Activated naive CD8-positive, alpha-beta T cell treated with anti-CD3 and anti-CD28 coated beads for 36 hours (primary cell): ENCODE results near the gene INTS6L. TPM values are rescaled to one million over a fixed set of nuclear protein-coding genes. Genes with fewer than 3 reads are reported as not detected.

Experiments
- DNase-seq: peaks from one replicate; pipeline ENCODE4 v3.0.0; 2021
- H3K27ac Mint-ChIP-seq: one replicate; pipeline ENCODE4 v1.8.0; 2022; ENCODE audit warnings: mild to moderate bottlenecking, moderate library complexity, mixed read lengths
- H3K27me3 Mint-ChIP-seq: one replicate; pipeline ENCODE4 v1.8.0; 2022; ENCODE audit warnings: mild to moderate bottlenecking, mixed read lengths
- H3K36me3 Mint-ChIP-seq: one replicate; pipeline ENCODE4 v1.8.0; 2021; ENCODE audit warnings: mild to moderate bottlenecking, mixed read lengths
- H3K4me1 Mint-ChIP-seq: one replicate; pipeline ENCODE4 v1.8.0; 2021; ENCODE audit warnings: mixed read lengths
- H3K4me3 Mint-ChIP-seq: one replicate; pipeline ENCODE4 v1.8.0; 2022; ENCODE audit warnings: mild to moderate bottlenecking, moderate library complexity, mixed read lengths
- H3K9me3 Mint-ChIP-seq: one replicate; pipeline ENCODE4 v1.8.0; 2022; ENCODE audit warnings: mixed read lengths
- total RNA-seq, 2 experiments: library from RNA; stranded (reverse); gene quantifications; one replicate each; pipeline ENCODE4 v1.2.3, GENCODE V29; 2021

Gene INTS6L, protein sequence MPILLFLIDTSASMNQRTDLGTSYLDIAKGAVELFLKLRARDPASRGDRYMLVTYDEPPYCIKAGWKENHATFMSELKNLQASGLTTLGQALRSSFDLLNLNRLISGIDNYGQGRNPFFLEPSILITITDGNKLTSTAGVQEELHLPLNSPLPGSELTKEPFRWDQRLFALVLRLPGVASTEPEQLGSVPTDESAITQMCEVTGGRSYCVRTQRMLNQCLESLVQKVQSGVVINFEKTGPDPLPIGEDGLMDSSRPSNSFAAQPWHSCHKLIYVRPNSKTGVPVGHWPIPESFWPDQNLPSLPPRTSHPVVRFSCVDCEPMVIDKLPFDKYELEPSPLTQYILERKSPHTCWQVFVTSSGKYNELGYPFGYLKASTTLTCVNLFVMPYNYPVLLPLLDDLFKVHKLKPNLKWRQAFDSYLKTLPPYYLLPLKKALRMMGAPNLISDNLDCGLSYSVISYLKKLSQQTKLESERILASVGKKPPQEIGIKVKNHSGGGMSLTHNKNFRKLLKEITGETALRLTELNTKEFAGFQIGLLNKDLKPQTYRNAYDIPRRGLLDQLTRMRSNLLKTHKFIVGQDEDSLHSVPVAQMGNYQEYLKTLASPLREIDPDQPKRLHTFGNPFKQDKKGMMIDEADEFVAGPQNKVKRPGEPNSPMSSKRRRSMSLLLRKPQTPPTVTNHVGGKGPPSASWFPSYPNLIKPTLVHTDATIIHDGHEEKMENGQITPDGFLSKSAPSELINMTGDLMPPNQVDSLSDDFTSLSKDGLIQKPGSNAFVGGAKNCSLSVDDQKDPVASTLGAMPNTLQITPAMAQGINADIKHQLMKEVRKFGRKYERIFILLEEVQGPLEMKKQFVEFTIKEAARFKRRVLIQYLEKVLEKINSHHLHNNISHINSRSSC
- 10 to 100 TPM; 17.2 to 22.2 TPM for total RNA-seq

DNA sequence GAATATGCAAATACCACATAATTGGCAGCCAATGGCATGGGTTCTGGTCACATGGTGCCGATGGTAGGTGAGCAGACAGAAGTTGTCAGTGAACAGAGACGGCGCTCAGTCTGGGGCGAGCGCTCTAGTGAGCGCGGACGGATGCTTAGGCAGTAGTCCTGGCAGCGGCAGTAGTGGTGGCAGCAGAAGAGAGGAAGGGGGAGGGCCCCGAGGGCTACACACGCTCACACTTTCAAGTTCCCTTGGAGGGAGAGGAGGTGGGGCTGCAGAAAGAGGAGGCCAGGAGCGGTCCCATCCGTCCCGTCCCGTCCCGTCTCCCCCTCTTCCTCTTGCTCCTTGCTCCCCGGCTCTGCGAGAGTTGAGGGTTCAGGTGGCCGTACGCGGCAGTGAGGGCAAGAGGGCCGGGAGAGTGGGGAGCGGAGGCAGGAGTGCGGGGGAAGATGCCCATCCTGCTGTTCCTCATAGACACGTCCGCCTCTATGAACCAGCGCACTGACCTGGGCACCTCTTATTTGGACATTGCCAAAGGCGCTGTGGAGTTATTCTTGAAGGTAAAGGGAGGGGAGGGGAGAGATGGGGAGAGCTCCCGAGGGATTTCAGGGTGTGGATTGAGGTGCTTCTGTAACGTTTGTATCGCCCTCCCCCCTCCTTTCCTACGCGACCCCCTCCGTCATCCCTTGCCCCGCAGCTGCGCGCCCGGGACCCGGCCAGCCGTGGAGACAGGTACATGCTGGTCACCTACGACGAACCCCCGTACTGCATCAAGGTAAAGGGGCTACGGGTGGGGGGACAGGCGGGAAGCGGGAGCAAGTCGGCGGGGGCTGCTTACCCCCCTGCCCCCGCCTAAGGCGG, at the start of gene INTS6L:
INTS6L (plus strand) TSS at position 108 of the 852 bp plus-strand sequence; CDS start at position 441, 333 bp downstream.
- peaks cover 2% of the 10 kb centered on the region for H3K27me3 Mint-ChIP-seq
- peak; percentile 82 for DNase-seq
- H3K4me1 Mint-ChIP-seq, result peaks cover 37% of the 10 kb centered on the region
- peak within 1 kb of the TSS; percentile 99 for H3K27ac Mint-ChIP-seq
- no peaks in the 10 kb centered on the region for H3K9me3 Mint-ChIP-seq
- peak within 1 kb of the TSS; percentile 95 for H3K4me3 Mint-ChIP-seq
- H3K36me3 Mint-ChIP-seq, result peaks cover 15% of the 10 kb centered on the region

DNA sequence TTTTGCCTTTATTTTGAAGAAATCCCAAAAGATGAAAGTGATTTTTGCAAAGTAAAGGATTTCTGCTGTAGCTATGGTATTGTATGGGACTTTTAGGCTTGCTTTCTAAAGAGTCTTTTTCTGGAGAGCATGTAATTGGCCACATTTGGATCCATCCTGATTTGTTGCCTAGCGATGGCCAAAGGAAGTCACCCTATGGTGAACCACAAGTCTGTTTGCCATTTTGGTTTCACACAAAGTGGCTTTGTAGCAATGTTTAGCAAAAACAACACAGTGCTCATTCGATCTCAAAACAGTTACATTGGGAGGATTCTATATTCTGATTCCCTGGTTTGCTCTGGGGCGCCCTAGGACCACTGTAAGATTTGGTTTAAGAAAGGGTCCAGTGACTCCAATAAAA, 44.1 kb upstream of the INTS6L start:
- Mint-ChIP-seq H3K9me3 (no peaks in the 10 kb centered on the region), H3K27me3 (no peaks in the 10 kb centered on the region), H3K27ac (no peak overlapping the region), H3K4me1 (peaks cover 3% of the 10 kb centered on the region), H3K4me3 (no peak overlapping the region), H3K36me3 (no peaks in the 10 kb centered on the region)
- no peak for DNase-seq

DNA sequence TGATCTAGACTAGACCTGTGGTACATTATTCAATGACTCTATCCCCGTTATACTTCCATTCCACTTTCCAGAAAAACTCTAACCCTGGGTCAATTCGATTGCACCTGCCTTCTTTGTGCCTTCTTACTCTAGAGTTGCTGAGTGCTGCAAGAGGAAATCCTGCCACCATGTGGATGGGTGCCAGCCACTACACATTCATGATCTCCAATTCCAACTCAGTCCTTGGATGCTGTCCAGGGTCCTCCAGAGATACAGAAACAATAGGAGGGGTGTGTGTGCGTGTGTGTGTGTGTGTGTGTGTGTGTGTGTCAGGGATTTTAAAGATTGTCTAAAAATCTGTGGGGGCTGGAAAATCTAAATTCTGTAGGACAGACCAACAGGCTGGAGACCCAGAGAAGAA, 42.9 kb upstream of the INTS6L start:
- no peaks in the 10 kb centered on the region for H3K36me3 Mint-ChIP-seq
- peaks cover 3% of the 10 kb centered on the region for H3K4me1 Mint-ChIP-seq
- DNase-seq, result peak; percentile 20
- no peak overlapping the region for H3K27ac Mint-ChIP-seq
- no peaks in the 10 kb centered on the region for H3K27me3 Mint-ChIP-seq
- H3K4me3 Mint-ChIP-seq, result no peak overlapping the region
- no peaks in the 10 kb centered on the region for H3K9me3 Mint-ChIP-seq

DNA sequence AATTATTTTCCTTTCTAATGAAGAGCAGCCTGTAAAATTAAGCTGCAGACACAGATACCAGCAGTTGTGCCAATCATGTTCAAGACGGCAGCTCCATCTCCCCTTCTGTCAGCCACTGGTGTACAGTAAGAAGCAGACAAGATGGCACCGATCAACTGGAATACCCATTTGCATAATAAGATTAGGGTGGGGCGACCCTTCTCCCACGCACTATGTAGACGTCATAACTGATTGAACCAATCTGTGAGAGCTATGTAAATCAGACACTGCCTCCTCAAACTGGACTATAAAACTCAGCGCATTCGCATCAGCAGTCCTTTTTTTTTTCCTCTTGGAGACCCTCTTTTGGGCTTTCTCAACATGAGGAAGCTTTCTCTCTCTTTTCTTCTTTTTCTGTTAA, 40.4 kb upstream of the INTS6L start:
- Mint-ChIP-seq H3K27ac (no peak overlapping the region), H3K36me3 (no peaks in the 10 kb centered on the region), H3K27me3 (no peaks in the 10 kb centered on the region), H3K9me3 (no peaks in the 10 kb centered on the region), H3K4me3 (no peak overlapping the region), H3K4me1 (peaks cover 3% of the 10 kb centered on the region)
- DNase-seq, result no peak

DNA sequence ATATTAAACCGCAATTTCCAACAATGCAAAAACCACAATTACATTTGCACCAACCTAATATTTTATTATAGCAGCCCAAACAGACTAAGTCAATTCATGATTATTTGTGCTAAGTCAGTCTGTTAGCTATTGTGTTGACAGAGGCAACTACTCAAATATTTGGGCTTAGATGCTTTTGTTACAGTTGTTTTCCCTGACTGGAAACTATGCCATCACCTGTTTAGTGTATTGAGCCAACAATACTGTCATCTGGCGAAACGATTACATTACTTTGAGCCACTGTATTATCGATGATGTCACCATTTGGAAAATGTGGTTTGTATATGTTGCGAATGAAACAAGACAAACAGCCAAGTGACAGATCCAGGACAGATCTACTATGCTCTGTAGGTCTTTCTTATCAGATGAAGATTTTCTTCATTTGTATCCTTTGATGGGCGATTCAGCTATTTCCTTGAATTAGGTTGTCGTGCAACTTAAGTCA, 38.7 kb upstream of the INTS6L start:
- no peak for DNase-seq
- no peaks in the 10 kb centered on the region for H3K27me3 Mint-ChIP-seq
- H3K9me3 Mint-ChIP-seq, result no peaks in the 10 kb centered on the region
- H3K27ac Mint-ChIP-seq, result no peak overlapping the region
- H3K4me1 Mint-ChIP-seq, result peaks cover 2% of the 10 kb centered on the region
- H3K36me3 Mint-ChIP-seq, result no peaks in the 10 kb centered on the region
- no peak overlapping the region for H3K4me3 Mint-ChIP-seq

DNA sequence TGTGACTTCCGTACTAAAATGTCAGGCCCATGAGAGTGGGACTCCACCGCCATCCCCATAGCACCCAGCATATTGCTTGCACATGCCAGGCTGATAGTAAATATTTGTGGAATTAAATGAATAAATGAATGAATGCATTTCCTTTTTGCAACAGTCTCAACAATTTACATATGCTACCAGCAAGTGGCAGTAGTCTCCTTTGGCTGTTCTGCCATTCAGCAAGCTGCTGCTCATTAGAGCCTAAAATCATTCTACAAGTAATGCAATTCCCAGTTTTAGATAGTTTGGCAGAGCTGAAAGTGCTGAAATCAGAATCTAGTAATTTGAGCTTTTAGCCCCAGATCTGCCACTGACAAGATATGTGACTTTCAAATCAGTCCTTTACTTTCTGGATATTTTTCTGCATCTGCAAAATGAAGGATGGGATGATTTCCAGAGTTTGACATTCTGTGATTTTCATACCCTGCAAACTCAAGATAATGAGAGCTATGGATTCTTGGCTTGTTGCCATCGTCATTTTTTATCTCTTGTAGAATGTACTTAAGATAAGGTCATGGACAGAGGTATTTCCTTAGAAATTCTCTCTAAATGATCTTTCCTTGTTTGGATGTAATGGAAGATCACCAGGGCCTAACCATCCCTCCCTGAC, 35.7 kb upstream of the INTS6L start:
- Mint-ChIP-seq H3K4me1 (no peaks in the 10 kb centered on the region), H3K27me3 (no peaks in the 10 kb centered on the region), H3K9me3 (no peaks in the 10 kb centered on the region), H3K27ac (no peak overlapping the region), H3K4me3 (no peak overlapping the region), H3K36me3 (no peaks in the 10 kb centered on the region)
- no peak for DNase-seq

DNA sequence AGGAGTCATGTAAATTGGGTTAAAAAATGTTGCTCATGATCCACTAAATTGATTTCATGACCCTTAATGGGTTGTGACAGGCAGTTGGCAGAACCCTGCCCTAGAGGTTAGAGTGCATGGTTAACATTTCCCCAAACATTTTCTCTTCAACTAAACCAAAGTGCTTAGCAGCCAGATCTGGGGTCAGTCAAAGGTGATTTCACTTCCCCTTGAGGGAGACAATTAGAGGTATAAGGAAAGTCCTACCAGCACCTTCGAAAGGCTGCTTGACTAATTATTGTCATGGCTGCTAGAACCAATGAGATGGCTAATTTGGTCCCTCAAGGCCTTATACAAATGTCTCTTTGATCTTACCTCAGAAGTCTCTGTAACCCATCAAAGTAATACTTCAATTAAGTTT, 30.9 kb upstream of the INTS6L start:
- no peak overlapping the region for H3K4me3 Mint-ChIP-seq
- no peaks in the 10 kb centered on the region for H3K27me3 Mint-ChIP-seq
- H3K36me3 Mint-ChIP-seq, result no peaks in the 10 kb centered on the region
- no peak for DNase-seq
- H3K9me3 Mint-ChIP-seq, result no peaks in the 10 kb centered on the region
- no peak overlapping the region for H3K27ac Mint-ChIP-seq
- H3K4me1 Mint-ChIP-seq, result peaks cover 5% of the 10 kb centered on the region

DNA sequence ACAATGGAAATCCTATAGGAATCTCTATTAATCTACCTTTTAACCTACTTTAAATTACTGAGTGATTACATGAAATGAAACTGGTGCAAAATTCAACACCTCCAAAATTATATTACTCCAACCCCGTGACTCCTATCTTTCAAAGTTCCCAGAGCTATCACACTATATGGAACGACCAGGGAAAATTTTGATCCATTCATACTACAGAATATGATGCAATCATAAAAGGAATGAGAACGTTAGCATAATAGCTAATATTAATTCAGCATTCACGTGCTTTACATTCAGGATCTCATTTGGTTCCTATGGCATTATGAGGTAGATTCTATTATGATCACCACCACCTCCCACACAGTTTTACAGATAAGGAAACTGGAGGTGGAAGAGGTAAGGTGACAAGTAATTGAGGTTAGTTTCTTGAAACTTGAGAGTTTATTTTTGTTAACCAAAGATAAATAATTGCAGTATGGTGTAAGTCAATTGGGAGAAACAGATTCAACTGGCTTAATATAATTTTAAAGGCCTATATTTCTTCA, 29.4 kb upstream of the INTS6L start:
- no peak for DNase-seq
- Mint-ChIP-seq H3K27me3 (no peaks in the 10 kb centered on the region), H3K4me1 (peaks cover 5% of the 10 kb centered on the region), H3K36me3 (no peaks in the 10 kb centered on the region), H3K9me3 (no peaks in the 10 kb centered on the region), H3K27ac (no peak overlapping the region), H3K4me3 (no peak overlapping the region)

DNA sequence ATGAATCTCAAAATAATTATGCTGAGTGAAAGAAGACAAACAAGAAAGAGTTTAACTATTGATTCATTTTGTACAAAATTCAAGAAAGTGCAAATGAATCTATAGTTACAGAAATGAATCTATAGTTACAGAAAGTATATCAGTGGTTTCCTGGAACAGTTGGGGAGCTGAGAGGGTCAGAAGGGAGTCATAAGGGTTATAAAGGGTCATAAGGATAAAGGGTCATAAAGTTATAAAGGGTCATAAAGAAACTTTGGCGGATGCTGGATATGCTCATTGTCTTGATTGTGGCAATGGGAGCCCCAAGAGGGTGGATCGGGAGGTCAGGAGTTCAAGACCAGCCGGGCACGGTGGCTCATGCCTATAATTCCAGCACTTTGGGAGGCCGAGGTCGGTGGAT, 26.0 kb upstream of the INTS6L start:
- Mint-ChIP-seq H3K27me3 (no peaks in the 10 kb centered on the region), H3K4me1 (peaks cover 5% of the 10 kb centered on the region), H3K9me3 (no peaks in the 10 kb centered on the region), H3K36me3 (no peaks in the 10 kb centered on the region), H3K27ac (no peak overlapping the region), H3K4me3 (no peak overlapping the region)
- no peak for DNase-seq

DNA sequence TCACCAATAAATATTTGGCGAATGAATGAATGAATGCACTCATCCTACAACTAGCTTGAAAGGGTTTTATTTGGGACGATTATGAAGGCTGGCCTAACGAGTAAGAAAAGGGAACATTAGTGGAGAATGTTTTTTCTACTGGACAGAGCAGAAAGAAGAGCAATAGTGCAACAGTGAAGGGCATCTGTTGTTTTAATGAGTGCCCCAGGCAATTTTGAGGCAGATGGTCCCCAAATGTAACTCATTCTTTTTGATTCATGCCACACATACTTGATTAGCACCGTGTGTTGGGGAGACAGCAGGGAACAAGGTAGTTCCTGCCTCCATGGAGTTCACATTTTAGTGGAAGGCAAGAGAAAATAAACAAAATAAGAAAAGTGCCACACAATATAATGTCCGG, 22.7 kb upstream of the INTS6L start:
- Mint-ChIP-seq H3K36me3 (no peaks in the 10 kb centered on the region), H3K27ac (no peak overlapping the region), H3K4me1 (peaks cover 2% of the 10 kb centered on the region), H3K27me3 (no peaks in the 10 kb centered on the region), H3K4me3 (no peak overlapping the region), H3K9me3 (no peaks in the 10 kb centered on the region)
- no peak for DNase-seq

DNA sequence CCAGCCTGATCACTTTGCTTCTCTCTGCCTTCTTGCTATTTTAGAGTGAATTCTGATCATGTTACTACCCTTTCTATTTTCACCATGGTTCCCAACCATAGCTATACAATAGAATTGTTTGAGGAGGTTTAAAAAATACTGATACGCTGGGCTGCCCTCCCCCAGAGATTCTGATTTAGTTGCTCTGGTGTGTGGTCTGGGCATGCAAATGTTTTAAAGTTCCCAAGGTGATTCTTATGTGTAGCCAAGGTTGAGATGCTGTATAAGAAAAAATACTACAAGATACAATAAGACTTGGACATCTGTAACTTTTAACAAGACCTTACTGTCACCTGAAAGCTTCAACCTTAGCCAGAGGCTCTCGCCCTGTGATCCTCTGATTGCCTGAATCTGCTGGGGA, 22.2 kb upstream of the INTS6L start:
- Mint-ChIP-seq H3K4me3 (no peak overlapping the region), H3K27ac (no peak overlapping the region), H3K27me3 (no peaks in the 10 kb centered on the region), H3K9me3 (peaks cover 1% of the 10 kb centered on the region), H3K4me1 (peaks cover 2% of the 10 kb centered on the region), H3K36me3 (no peaks in the 10 kb centered on the region)
- DNase-seq, result no peak

DNA sequence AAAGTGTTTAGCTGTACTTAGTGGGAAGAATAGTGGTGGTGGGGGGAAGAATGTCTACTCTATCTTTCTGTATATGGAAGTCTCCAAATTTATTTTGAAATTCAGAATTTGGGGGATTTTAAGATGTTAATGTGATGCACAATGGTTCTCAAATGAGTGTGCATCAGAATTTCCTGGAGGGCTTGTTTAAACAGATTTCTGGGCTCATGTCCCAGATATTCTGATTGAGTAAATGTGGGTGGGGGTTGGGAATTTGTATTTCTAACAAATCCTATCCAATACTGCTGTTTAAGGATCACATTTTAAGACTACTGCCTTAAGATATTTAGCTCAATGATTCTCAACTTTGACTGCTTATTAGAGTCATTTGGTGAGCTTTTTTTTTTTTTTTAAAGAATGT, 15.1 kb upstream of the INTS6L start:
- no peak overlapping the region for H3K4me3 Mint-ChIP-seq
- peaks cover 2% of the 10 kb centered on the region for H3K4me1 Mint-ChIP-seq
- no peaks in the 10 kb centered on the region for H3K36me3 Mint-ChIP-seq
- DNase-seq, result no peak
- H3K27ac Mint-ChIP-seq, result no peak overlapping the region
- H3K9me3 Mint-ChIP-seq, result peaks cover 1% of the 10 kb centered on the region
- no peaks in the 10 kb centered on the region for H3K27me3 Mint-ChIP-seq

DNA sequence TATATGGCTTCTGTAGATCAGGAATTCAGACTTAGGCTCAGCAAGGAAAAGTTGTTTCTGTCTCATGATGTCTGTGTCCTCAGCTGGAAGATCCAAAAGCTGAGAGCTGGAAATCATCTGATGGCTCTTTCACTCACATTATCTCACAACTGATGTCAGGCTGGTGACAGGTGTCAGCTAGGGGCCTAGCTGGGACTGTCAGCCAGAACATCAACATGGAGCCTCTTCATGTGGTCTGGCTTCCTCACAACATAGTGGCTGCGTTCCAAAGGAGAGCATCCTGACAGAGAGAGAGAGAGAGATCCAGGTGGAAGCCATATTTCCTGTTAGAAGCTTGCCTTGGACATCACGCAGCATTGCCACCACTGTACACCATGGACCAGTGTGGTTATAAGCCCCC, 10.6 kb upstream of the INTS6L start:
- no peak overlapping the region for H3K27ac Mint-ChIP-seq
- H3K27me3 Mint-ChIP-seq, result no peaks in the 10 kb centered on the region
- no peak overlapping the region for H3K4me3 Mint-ChIP-seq
- no peaks in the 10 kb centered on the region for H3K4me1 Mint-ChIP-seq
- no peak for DNase-seq
- H3K9me3 Mint-ChIP-seq, result no peaks in the 10 kb centered on the region
- H3K36me3 Mint-ChIP-seq, result no peaks in the 10 kb centered on the region

DNA sequence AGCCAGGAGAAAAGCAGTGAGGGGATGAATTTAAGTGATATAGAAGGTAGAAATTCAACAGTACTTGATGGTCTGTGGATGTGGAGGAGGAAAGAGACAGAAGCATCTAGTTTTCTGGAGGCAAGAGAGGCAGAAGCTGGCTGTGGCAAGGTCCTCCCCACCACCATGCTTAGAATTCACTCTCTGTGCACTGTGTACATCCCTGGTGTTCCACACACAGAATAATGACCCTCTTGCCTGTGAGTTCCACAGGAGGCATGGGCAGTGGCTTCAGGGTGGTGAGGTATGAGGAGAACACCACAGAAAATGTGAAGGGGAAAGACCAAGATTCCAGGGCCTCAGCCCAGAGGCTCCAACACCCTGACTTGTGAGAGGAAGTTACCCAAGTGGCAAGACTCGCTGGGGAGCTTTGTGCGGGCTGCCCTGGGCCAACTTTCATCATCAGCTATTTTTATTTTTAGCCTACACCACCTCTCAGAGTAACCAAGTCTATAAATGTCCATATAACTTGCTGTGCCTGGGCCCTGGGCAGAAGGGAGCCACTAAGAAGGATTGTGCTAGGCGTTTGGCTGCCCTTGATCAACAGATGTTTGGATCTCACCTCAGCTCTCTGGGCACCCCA, 7.8 kb upstream of the INTS6L start:
- no peaks in the 10 kb centered on the region for H3K27me3 Mint-ChIP-seq
- H3K9me3 Mint-ChIP-seq, result no peaks in the 10 kb centered on the region
- no peak overlapping the region for H3K4me3 Mint-ChIP-seq
- H3K27ac Mint-ChIP-seq, result no peak overlapping the region
- H3K4me1 Mint-ChIP-seq, result no peaks in the 10 kb centered on the region
- DNase-seq, result no peak
- no peaks in the 10 kb centered on the region for H3K36me3 Mint-ChIP-seq
